ENCODE measurements around the gene EEIG1. TPM values are rescaled to one million over a fixed set of nuclear protein-coding genes. Genes with fewer than 3 reads are reported as not detected.

Gene EEIG1
- polyA plus RNA-seq, 1 donor (not counting 4 experiments of a cell fraction or from before 2014, with no cell fraction given), result 3.7 TPM

GRCh38 chr9:127963041-127963358 lies 17.8 kb downstream of the EEIG1 start:
- DNase-seq (ENCODE audit: low read depth, low spot score) (no peak), FAIRE-seq (no peak)
- no peaks in the 10 kb centered on the region for H3K9me1 ChIP-seq (ENCODE audit: control insufficient read depth, extremely low read depth, insufficient read depth, low read length)
- no peak overlapping the region for H2AFZ ChIP-seq (ENCODE audit: control insufficient read depth, low read length)
- H3K27me3 ChIP-seq (ENCODE audit: control insufficient read depth, extremely low read depth, insufficient read depth, low read length), result no peaks in the 10 kb centered on the region
- H3K9ac ChIP-seq (ENCODE audit: control insufficient read depth, extremely low read depth, insufficient read depth, low read length), result no peak overlapping the region
- no peak overlapping the region for H3K27ac ChIP-seq (ENCODE audit: control insufficient read depth, insufficient read depth, low read length)
- peaks cover 7% of the 10 kb centered on the region for H3K79me2 ChIP-seq (ENCODE audit: control insufficient read depth, insufficient read depth, low read length)
- no peak overlapping the region for H3K4me2 ChIP-seq (ENCODE audit: control insufficient read depth, extremely low read depth, insufficient read depth, low read depth, low read length)
- peaks cover 45% of the 10 kb centered on the region for H3K4me1 ChIP-seq (ENCODE audit: control insufficient read depth, extremely low read depth, insufficient read depth, low read length)
- dilution Hi-C loops (cut with MboI; ENCODE audit: extremely low pct_ligation_motif_present, low sequenced_read_pairs), result no loop called here
- no peaks in the 10 kb centered on the region for H4K20me1 ChIP-seq (ENCODE audit: control insufficient read depth, extremely low read depth, insufficient read depth, low read length)
- peaks cover 0 to 3% of the 10 kb centered on the region in 2 experiments for H3K36me3 ChIP-seq (ENCODE audit: control insufficient read depth in 2 of 2, extremely low read depth in 1 of 2, insufficient read depth in 2 of 2, low read length in 2 of 2)
- TF ChIP-seq EZH2 (IDR thresholded peaks at IDR 0.05; ENCODE audit: low read length), result no peak
- TF ChIP-seq CTCF (optimal IDR thresholded peaks at IDR 0.05 in 1 of 3, IDR thresholded peaks at IDR 0.05 in 1 of 3, conservative IDR thresholded peaks at IDR 0.05 in 1 of 3; ENCODE audit: extremely low read depth in 1 of 3, insufficient read depth in 2 of 3, low read length in 3 of 3), result no peak
- no peaks in the 10 kb centered on the region for H3K9me3 ChIP-seq (ENCODE audit: control insufficient read depth, low read depth, low read length)
- H3K4me3 ChIP-seq (ENCODE audit: control insufficient read depth in 2 of 3, extremely low read depth in 1 of 3, insufficient read depth in 2 of 3, low read depth in 1 of 3, low read length in 3 of 3), result no peak overlapping the region

GRCh38 chr9:127962278-127962677 lies 18.5 kb downstream of the EEIG1 start:
- H3K9me3 ChIP-seq (ENCODE audit: control insufficient read depth, low read depth, low read length), result no peaks in the 10 kb centered on the region
- H3K27ac ChIP-seq (ENCODE audit: control insufficient read depth, insufficient read depth, low read length), result no peak overlapping the region
- DNase-seq (ENCODE audit: low read depth, low spot score) (no peak), FAIRE-seq (no peak)
- H3K9ac ChIP-seq (ENCODE audit: control insufficient read depth, extremely low read depth, insufficient read depth, low read length), result no peak overlapping the region
- no peaks in the 10 kb centered on the region for H4K20me1 ChIP-seq (ENCODE audit: control insufficient read depth, extremely low read depth, insufficient read depth, low read length)
- H2AFZ ChIP-seq (ENCODE audit: control insufficient read depth, low read length), result no peak overlapping the region
- no peak overlapping the region for H3K4me2 ChIP-seq (ENCODE audit: control insufficient read depth, extremely low read depth, insufficient read depth, low read depth, low read length)
- H3K4me3 ChIP-seq (ENCODE audit: control insufficient read depth in 2 of 3, extremely low read depth in 1 of 3, insufficient read depth in 2 of 3, low read depth in 1 of 3, low read length in 3 of 3), result no peak overlapping the region
- dilution Hi-C loops (cut with MboI; ENCODE audit: extremely low pct_ligation_motif_present, low sequenced_read_pairs), result no loop called here
- H3K9me1 ChIP-seq (ENCODE audit: control insufficient read depth, extremely low read depth, insufficient read depth, low read length), result no peaks in the 10 kb centered on the region
- TF ChIP-seq EZH2 (IDR thresholded peaks at IDR 0.05; ENCODE audit: low read length) (no peak), CTCF (optimal IDR thresholded peaks at IDR 0.05 in 1 of 3, IDR thresholded peaks at IDR 0.05 in 1 of 3, conservative IDR thresholded peaks at IDR 0.05 in 1 of 3; ENCODE audit: extremely low read depth in 1 of 3, insufficient read depth in 2 of 3, low read length in 3 of 3) (no peak)
- H3K36me3 ChIP-seq (ENCODE audit: control insufficient read depth in 2 of 2, extremely low read depth in 1 of 2, insufficient read depth in 2 of 2, low read length in 2 of 2), result peaks cover 0 to 3% of the 10 kb centered on the region in 2 experiments
- peaks cover 4% of the 10 kb centered on the region for H3K79me2 ChIP-seq (ENCODE audit: control insufficient read depth, insufficient read depth, low read length)
- no peaks in the 10 kb centered on the region for H3K27me3 ChIP-seq (ENCODE audit: control insufficient read depth, extremely low read depth, insufficient read depth, low read length)
- peaks cover 38% of the 10 kb centered on the region for H3K4me1 ChIP-seq (ENCODE audit: control insufficient read depth, extremely low read depth, insufficient read depth, low read length)
